Ovary (tissue), 9 donors: ENCODE measurements around the gene VAPA. TPM values are rescaled to one million over a fixed set of nuclear protein-coding genes. Genes with fewer than 3 reads are reported as not detected.

ENCODE experiments used
- DNase-seq, 5 donors: peaks; one replicate each; pipeline ENCODE4 v3.0.0-alpha.2; 2019 to 2020
- H3K27ac ChIP-seq, 2 donors: fragments of 200-600 bp; one replicate each; pipeline versions ENCODE4 v1.5.1 to v1.8.0; 2019 to 2022
- H3K27me3 ChIP-seq: fragments of 200-600 bp; one replicate; pipeline ENCODE4 v1.8.0; 2022
- H3K36me3 ChIP-seq: fragments of 200-600 bp; sonication (generic); one replicate; pipeline ENCODE4 v1.5.1; 2019
- H3K4me1 ChIP-seq: one replicate; pipeline ENCODE4 v1.8.1; 2013; ENCODE audit warnings: mild to moderate bottlenecking, moderate library complexity; ENCODE audit not compliant: insufficient read depth
- H3K4me3 ChIP-seq: fragments of 200-600 bp; sonication (generic); one replicate; pipeline ENCODE4 v1.5.1; 2017
- H3K9me3 ChIP-seq, 2 donors: fragments of 200-600 bp in 1 of 2; sonication (generic) in 1 of 2; one replicate each; pipeline versions ENCODE4 v1.5.1 to v1.8.1; 2013 to 2019; ENCODE audit warnings: mild to moderate bottlenecking in 1 of 2, moderate library complexity in 1 of 2
- EP300 ChIP-seq: sonication (generic); formaldehyde crosslinking; IDR thresholded peaks from one replicate; pipeline ENCODE4 v1.6.1; 2017; ENCODE audit warnings: antibody characterized with exemption
- POLR2A ChIP-seq: fragments of 450-650 bp; IDR thresholded peaks from one replicate; pipeline ENCODE4 v1.6.1; 2017; ENCODE audit warnings: antibody characterized with exemption, mild to moderate bottlenecking, moderate library complexity
- WGBS, 3 donors: extraction: QIAGEN DNeasy Blood & Tissue Kit in 1 of 3; methylation state at CpG; one replicate each; pipeline versions ENCODE4 v1.1.5 to v1.1.7; 2013 to 2017; 5-methylcytosine and 5-hydroxymethylcytosine counted together
- intact Hi-C, 4 donors: fragments of 100-400 bp; cut with DNase I; formaldehyde crosslinking; loops; one replicate each; pipeline versions ENCODE4 v1.11.0 to v1.15.1; 2022 to 2023
- polyA plus RNA-seq, 2 donors: library from polyadenylated mRNA; stranded (reverse); fragments of 200-250 nt in 1 of 2; fragments of 350-450 nt in 1 of 2; fragmentation: Illumina TruSeq in 1 of 2; extraction: RNeasy Lipid Tissue Mini Kit (QIAGEN cat#74804) in 1 of 2; gene quantifications; one replicate each; pipeline ENCODE4 v1.2.3, GENCODE V29; 2013 to 2014
- total RNA-seq, 7 donors: library from RNA; depleted of rRNA in 2 of 7; stranded (reverse); fragments of >200 nt in 2 of 7; fragmentation: NEBNext Ultra II Directional in 3 of 7; extraction: Animal tissue kit (Norgen Biotek cat#: 25700) in 3 of 7; gene quantifications; one replicate each; pipeline versions ENCODE4 v1.1.0 to v1.2.4, GENCODE V29; 2016 to 2023
- TF ChIP-seq, protein P1 (sequence below), 3 donors: fragments of 450-650 bp in 2 of 3; fragments of 200-600 bp in 1 of 3; IDR thresholded peaks; one replicate each; pipeline versions ENCODE4 v1.5.1 to v1.8.0; 2016 to 2022; ENCODE audit warnings: antibody characterized with exemption in 3 of 3, mild to moderate bottlenecking in 1 of 3
- donor health status: DM: no; HTN: no; CAD: no; lungs with moderate emphysema.
- donor health status: DM: no; HTN: no; CAD: no.
- donor health status: Bipolar disorder and iron deficiency.
- donor health status: DM: yes; HTN: yes; CAD: no.
- donor health status: DM: no; HTN: no; CAD: no.
- donor health status: DM: yes; HTN: yes; CAD: no.

Gene VAPA
- total and polyA plus RNA-seq, 9 donors = 164 to 369 (median 254) TPM

- 89 to 92% (median 92%) methylated on average over 14 of the region's 14 CpGs for WGBS, 3 donors
- no peaks in the 10 kb centered on the region for H3K36me3 ChIP-seq
- H3K4me3 ChIP-seq = no peak overlapping the region
- H3K27ac ChIP-seq = no peak overlapping the region
- H3K9me3 ChIP-seq = no peaks in the 10 kb centered on the region
- DNase-seq = no peak
- TF ChIP-seq POLR2A (no peak), EP300 (no peak)
- TF ChIP-seq, protein P1, sequence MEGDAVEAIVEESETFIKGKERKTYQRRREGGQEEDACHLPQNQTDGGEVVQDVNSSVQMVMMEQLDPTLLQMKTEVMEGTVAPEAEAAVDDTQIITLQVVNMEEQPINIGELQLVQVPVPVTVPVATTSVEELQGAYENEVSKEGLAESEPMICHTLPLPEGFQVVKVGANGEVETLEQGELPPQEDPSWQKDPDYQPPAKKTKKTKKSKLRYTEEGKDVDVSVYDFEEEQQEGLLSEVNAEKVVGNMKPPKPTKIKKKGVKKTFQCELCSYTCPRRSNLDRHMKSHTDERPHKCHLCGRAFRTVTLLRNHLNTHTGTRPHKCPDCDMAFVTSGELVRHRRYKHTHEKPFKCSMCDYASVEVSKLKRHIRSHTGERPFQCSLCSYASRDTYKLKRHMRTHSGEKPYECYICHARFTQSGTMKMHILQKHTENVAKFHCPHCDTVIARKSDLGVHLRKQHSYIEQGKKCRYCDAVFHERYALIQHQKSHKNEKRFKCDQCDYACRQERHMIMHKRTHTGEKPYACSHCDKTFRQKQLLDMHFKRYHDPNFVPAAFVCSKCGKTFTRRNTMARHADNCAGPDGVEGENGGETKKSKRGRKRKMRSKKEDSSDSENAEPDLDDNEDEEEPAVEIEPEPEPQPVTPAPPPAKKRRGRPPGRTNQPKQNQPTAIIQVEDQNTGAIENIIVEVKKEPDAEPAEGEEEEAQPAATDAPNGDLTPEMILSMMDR (IDR thresholded peaks at IDR 0.05) = no peak
- no peaks in the 10 kb centered on the region for H3K27me3 ChIP-seq
- intact Hi-C loops = no loop called here
- peaks cover 1% of the 10 kb centered on the region for H3K4me1 ChIP-seq
Measured at GRCh38 chr18:9969247-9969646, 55.4 kb downstream of the VAPA start.

GRCh38 chr18:9971313-9971920 is 57.6 kb downstream of the VAPA start:
- H3K36me3 ChIP-seq = no peaks in the 10 kb centered on the region
- intact Hi-C loops = loop anchor here (5.0 to 10.0 kb wide), 5 partner anchors 41 to 551 kb away; no protein-coding TSS in a partner anchor

DNA sequence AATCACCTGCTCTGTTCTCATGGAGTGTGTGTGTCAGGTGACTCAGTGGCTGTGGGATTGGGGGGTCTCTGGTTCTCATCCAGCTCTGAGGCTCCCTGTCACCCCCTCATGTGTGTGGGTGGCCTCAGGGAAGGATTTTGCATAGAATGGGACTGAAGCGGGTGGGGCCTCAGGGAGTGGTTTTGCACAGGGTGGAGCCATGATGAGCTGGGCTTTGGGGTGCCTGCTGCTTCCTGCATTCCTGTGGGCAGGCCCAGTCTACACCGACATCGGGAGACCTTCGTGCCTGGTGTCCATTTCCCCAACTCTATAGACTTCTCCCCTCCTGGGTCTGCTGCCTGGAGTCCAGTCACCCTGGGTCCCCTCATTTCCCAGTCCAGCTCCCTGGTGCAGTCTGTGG is 59.7 kb downstream of the VAPA start:
- no peaks in the 10 kb centered on the region for H3K36me3 ChIP-seq
- TF ChIP-seq EP300 = no peak
- TF ChIP-seq, protein P1 (IDR thresholded peaks at IDR 0.05) = no peak
- TF ChIP-seq POLR2A = no peak
- no peaks in the 10 kb centered on the region for H3K9me3 ChIP-seq
- 92 to 93% (median 93%) methylated on average over 4 of the region's 4 CpGs for whole genome bisulfite sequencing, 3 donors
- intact Hi-C loops = loop anchor here (2.0 to 10.0 kb wide), 6 partner anchors 39 to 549 kb away; no protein-coding TSS in a partner anchor
- H3K4me1 ChIP-seq = no peaks in the 10 kb centered on the region
- DNase-seq = no peak
- H3K4me3 ChIP-seq = no peak overlapping the region
- no peaks in the 10 kb centered on the region for H3K27me3 ChIP-seq
- no peak overlapping the region for H3K27ac ChIP-seq

More at GRCh38 chr18:9971313-9971920, 57.6 kb downstream of the VAPA start:
- no peaks in the 10 kb centered on the region for H3K4me1 ChIP-seq
- no peak overlapping the region for H3K4me3 ChIP-seq
- peak; percentile 69 to 87 (median 75) for DNase-seq
- no peak overlapping the region for H3K27ac ChIP-seq
- WGBS, 3 donors = 3 to 5% (median 5%) methylated on average over 4 of the region's 4 CpGs
- no peaks in the 10 kb centered on the region for H3K27me3 ChIP-seq
- no peak for TF ChIP-seq POLR2A
- TF ChIP-seq, protein P1 (IDR thresholded peaks at IDR 0.05) = peak; percentile 70 to 85 (median 85)
- no peaks in the 10 kb centered on the region for H3K9me3 ChIP-seq

DNA sequence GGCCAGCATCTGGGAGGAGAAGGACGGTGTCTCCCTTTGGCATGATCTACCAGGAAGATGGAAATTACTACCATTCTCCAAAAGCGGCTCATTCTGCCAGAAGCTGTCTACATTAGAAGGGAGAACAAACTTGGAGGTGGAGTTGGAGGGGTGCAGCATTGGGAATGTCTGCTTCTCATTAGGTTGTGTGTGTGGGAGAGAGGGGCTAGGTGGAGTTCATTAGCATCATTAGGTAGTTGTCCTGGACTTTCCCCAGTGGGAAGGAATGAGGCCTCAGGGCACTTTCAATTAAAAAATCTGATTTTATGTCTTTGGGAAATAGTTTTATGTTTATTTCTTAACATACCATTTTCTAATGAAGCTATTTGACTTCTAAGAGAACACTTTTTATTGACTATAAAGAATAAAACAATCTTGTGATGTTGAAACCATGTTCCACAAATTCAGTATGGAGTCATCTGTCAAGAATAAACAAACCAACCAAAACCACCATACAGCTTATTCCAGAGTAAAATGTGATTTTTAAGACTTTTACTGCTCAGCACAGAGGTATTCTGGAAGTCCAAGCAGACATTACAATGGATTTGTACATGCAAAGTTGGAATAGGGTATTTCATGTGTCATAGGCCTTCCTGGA is 60.6 kb downstream of the VAPA start:
- 90 to 100% (median 97%) methylated on average over 2 of the region's 2 CpGs for WGBS, 3 donors
- no peaks in the 10 kb centered on the region for H3K9me3 ChIP-seq
- no peaks in the 10 kb centered on the region for H3K27me3 ChIP-seq
- no peaks in the 10 kb centered on the region for H3K36me3 ChIP-seq
- TF ChIP-seq EP300 = no peak
- TF ChIP-seq, protein P1 (IDR thresholded peaks at IDR 0.05) = no peak
- no peak for TF ChIP-seq POLR2A
- intact Hi-C loops = loop anchor here (5.0 to 10.0 kb wide), 5 partner anchors 38 to 548 kb away; no protein-coding TSS in a partner anchor
- H3K27ac ChIP-seq = no peak overlapping the region
- no peaks in the 10 kb centered on the region for H3K4me1 ChIP-seq
- DNase-seq = no peak
- no peak overlapping the region for H3K4me3 ChIP-seq
